Osteoblast (primary cell): ENCODE data around the gene COPG2. TPM values are rescaled to one million over a fixed set of nuclear protein-coding genes. Genes with fewer than 3 reads are reported as not detected.
"Not testable (repeated sequence)": the region's sequence is repeated elsewhere in the genome, so short reads cannot be mapped to it uniquely, and the experiment has no call there.

Source experiments
- DNase-seq: peaks from one replicate; pipeline ENCODE4 v3.0.0; 2011; ENCODE audit warnings: low spot score, mixed read lengths; ENCODE audit not compliant: insufficient read length; ENCODE audit errors: missing footprints
- H2AFZ ChIP-seq: 2 replicates; pipeline ENCODE4 v1.6.0; 2011; ENCODE audit warnings: mild to moderate bottlenecking, low read length
- H3K27ac ChIP-seq: 2 replicates; pipeline ENCODE4 v1.5.1; 2011; ENCODE audit warnings: mild to moderate bottlenecking, low read depth, low read length, moderate library complexity
- H3K27me3 ChIP-seq: 2 replicates; pipeline ENCODE4 v1.6.0; 2012; ENCODE audit warnings: mild to moderate bottlenecking, control low read depth, inconsistent platforms, low read length, moderate library complexity; ENCODE audit not compliant: insufficient read depth
- H3K36me3 ChIP-seq: 2 replicates; pipeline ENCODE4 v1.5.1; 2011; ENCODE audit warnings: mild to moderate bottlenecking, low read length, control low read depth, moderate library complexity; ENCODE audit not compliant: insufficient read depth
- H3K4me1 ChIP-seq: 2 replicates; pipeline ENCODE4 v1.5.1; 2011; ENCODE audit warnings: mild to moderate bottlenecking, low read length, control low read depth, moderate library complexity; ENCODE audit not compliant: insufficient read depth
- H3K4me2 ChIP-seq: 2 replicates; pipeline ENCODE4 v1.6.0; 2011; ENCODE audit warnings: mild to moderate bottlenecking, low read length; ENCODE audit not compliant: insufficient read depth
- H3K4me3 ChIP-seq: fragments of 200-600 bp; sonication (generic); 3 replicates; pipeline ENCODE4 v1.5.1; 2012; ENCODE audit warnings: mild to moderate bottlenecking, low read length, inconsistent platforms; ENCODE audit not compliant: insufficient read depth
- H3K79me2 ChIP-seq: 2 replicates; pipeline ENCODE4 v1.6.0; 2012; ENCODE audit warnings: mild to moderate bottlenecking, low read length, control low read depth, inconsistent platforms; ENCODE audit not compliant: insufficient read depth
- H3K9me3 ChIP-seq: 2 replicates; pipeline ENCODE4 v1.5.1; 2011; ENCODE audit warnings: low read depth, low read length, control low read depth
- H4K20me1 ChIP-seq: 2 replicates; pipeline ENCODE4 v1.6.0; 2012; ENCODE audit warnings: mild to moderate bottlenecking, low read length, control low read depth; ENCODE audit not compliant: insufficient read depth
- total RNA-seq: library from RNA; depleted of rRNA; stranded (reverse); fragments of >200 nt; gene quantifications from 2 replicates; pipeline ENCODE4 v1.2.3, GENCODE V29; 2012
- TF ChIP-seq, protein P1 (sequence below): IDR thresholded peaks from 2 replicates; pipeline ENCODE4 v1.5.1; 2011; ENCODE audit warnings: mild to moderate bottlenecking, low read depth, low read length, moderate library complexity; ENCODE audit errors: extremely low read depth

COPG2 gene
- total RNA-seq, 1 donor: 59.7 TPM

DNA sequence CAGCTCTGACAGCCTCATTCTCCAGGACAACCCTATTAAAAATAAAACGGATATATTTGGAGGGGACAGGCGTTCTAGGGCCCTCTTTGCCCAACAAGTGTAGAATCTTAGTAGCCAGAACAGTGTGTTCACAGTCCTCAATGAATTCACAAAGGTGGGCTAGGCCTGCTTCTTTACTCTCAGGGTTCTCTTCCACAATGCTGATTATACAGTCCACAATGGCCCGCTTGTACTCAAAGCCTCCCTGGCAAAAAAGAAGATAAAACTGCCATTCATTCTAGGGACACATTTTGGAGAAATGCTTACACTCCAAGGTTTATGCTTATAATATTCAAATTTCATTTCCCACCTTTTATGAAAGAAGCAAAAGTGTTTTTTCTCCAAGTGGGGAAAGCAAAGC lies 114.1 kb downstream of the COPG2 start:
- H3K4me1 ChIP-seq: no peaks in the 10 kb centered on the region
- DNase-seq: no peak
- no peak overlapping the region for H3K4me2 ChIP-seq
- H3K27me3 ChIP-seq: no peaks in the 10 kb centered on the region
- H3K27ac ChIP-seq: no peak overlapping the region
- no peaks in the 10 kb centered on the region for H3K9me3 ChIP-seq
- H4K20me1 ChIP-seq: no peaks in the 10 kb centered on the region
- TF ChIP-seq, protein P1, sequence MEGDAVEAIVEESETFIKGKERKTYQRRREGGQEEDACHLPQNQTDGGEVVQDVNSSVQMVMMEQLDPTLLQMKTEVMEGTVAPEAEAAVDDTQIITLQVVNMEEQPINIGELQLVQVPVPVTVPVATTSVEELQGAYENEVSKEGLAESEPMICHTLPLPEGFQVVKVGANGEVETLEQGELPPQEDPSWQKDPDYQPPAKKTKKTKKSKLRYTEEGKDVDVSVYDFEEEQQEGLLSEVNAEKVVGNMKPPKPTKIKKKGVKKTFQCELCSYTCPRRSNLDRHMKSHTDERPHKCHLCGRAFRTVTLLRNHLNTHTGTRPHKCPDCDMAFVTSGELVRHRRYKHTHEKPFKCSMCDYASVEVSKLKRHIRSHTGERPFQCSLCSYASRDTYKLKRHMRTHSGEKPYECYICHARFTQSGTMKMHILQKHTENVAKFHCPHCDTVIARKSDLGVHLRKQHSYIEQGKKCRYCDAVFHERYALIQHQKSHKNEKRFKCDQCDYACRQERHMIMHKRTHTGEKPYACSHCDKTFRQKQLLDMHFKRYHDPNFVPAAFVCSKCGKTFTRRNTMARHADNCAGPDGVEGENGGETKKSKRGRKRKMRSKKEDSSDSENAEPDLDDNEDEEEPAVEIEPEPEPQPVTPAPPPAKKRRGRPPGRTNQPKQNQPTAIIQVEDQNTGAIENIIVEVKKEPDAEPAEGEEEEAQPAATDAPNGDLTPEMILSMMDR: no peak
- no peaks in the 10 kb centered on the region for H3K79me2 ChIP-seq
- H3K36me3 ChIP-seq: no peaks in the 10 kb centered on the region
- no peak overlapping the region for H2AFZ ChIP-seq
- no peak overlapping the region for H3K4me3 ChIP-seq

GRCh38 chr7:130553398-130554029 lies 115.0 kb downstream of the COPG2 start:
- no peaks in the 10 kb centered on the region for H3K79me2 ChIP-seq
- H3K27me3 ChIP-seq: no peaks in the 10 kb centered on the region
- DNase-seq: no peak
- H3K27ac ChIP-seq: no peak overlapping the region
- TF ChIP-seq, protein P1: no peak
- H2AFZ ChIP-seq: no peak overlapping the region
- no peaks in the 10 kb centered on the region for H3K4me1 ChIP-seq
- H4K20me1 ChIP-seq: no peaks in the 10 kb centered on the region
- H3K9me3 ChIP-seq: no peaks in the 10 kb centered on the region
- no peaks in the 10 kb centered on the region for H3K36me3 ChIP-seq
- no peak overlapping the region for H3K4me3 ChIP-seq
- H3K4me2 ChIP-seq: no peak overlapping the region

- DNase-seq: no peak
- Histone ChIP-seq H3K27me3 (no peaks in the 10 kb centered on the region), H3K9me3 (no peaks in the 10 kb centered on the region), H3K27ac (no peak overlapping the region), H3K4me1 (no peaks in the 10 kb centered on the region), H3K36me3 (peaks cover 18% of the 10 kb centered on the region), H3K4me2 (no peak overlapping the region), H4K20me1 (no peaks in the 10 kb centered on the region), H3K79me2 (no peaks in the 10 kb centered on the region), H3K4me3 (no peak overlapping the region), H2AFZ (no peak overlapping the region)
- TF ChIP-seq, protein P1: no peak
These were observed 124.2 kb downstream of the COPG2 start for GRCh38 chr7:130544356-130544755.

DNA sequence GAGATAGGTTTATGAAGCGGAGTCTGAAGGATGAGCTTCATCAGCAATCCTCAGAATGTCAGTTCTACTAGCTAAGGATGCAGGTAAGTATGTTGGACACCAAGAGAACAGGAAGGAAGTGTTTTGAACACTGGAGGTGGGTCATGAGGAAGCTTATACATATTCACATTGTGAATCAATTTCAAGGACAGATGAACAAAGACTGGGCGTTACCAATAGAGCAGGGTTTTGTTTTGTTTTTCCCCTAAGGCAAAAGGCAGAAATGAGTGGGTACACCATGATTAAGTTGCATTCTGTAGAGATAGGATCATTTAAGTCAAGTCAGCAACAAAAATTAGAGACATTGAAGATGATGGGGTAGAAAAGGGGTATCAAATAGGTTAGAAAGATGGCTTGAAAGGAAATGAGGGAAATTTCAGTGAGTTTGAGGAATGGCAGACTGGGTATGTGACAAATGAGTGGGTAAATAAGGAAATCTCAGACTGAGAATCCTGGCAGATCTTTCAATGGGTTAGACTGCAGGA lies 125.0 kb downstream of the COPG2 start:
- TF ChIP-seq, protein P1: no peak
- no peak for DNase-seq
- Histone ChIP-seq H3K9me3 (no peaks in the 10 kb centered on the region), H3K27me3 (no peaks in the 10 kb centered on the region), H4K20me1 (no peaks in the 10 kb centered on the region), H3K79me2 (no peaks in the 10 kb centered on the region), H3K27ac (no peak overlapping the region), H3K4me3 (no peak overlapping the region), H3K4me1 (no peaks in the 10 kb centered on the region), H2AFZ (no peak overlapping the region), H3K36me3 (peaks cover 18% of the 10 kb centered on the region), H3K4me2 (no peak overlapping the region)

GRCh38 chr7:130542297-130542696 lies 126.3 kb downstream of the COPG2 start:
- not testable (repeated sequence) for H3K36me3 ChIP-seq, H3K27ac ChIP-seq, H3K9me3 ChIP-seq, H4K20me1 ChIP-seq, H3K4me3 ChIP-seq, H3K4me1 ChIP-seq, H3K4me2 ChIP-seq, H2AFZ ChIP-seq, H3K79me2 ChIP-seq, DNase-seq, H3K27me3 ChIP-seq

- not testable (repeated sequence) for H3K4me1 ChIP-seq, H3K4me3 ChIP-seq, H2AFZ ChIP-seq, H4K20me1 ChIP-seq, H3K4me2 ChIP-seq, H3K9me3 ChIP-seq, H3K27ac ChIP-seq, H3K79me2 ChIP-seq, H3K27me3 ChIP-seq, H3K36me3 ChIP-seq, DNase-seq
These were observed 127.3 kb downstream of the COPG2 start for GRCh38 chr7:130541287-130541686.
